HG02840 (cell line): ENCODE data around the gene AOAH.
"Not testable (repeated sequence)": the region's sequence is repeated elsewhere in the genome, so short reads cannot be mapped to it uniquely, and the experiment has no call there.

Experiments
- ATAC-seq: cut with Tn5 transposase; IDR thresholded peaks from one replicate; pipeline ENCODE4 v1.9.1; 2021; ENCODE audit warnings: mild to moderate bottlenecking, moderate library complexity, moderate number of reproducible peaks; ENCODE audit not compliant: unreplicated experiment, low FRiP score

The AOAH gene

GRCh38 chr7:36523371-36524101, 200.8 kb downstream of the AOAH start:
- no peak for ATAC-seq

GRCh38 chr7:36522453-36523007, 201.8 kb downstream of the AOAH start:
- no peak for ATAC-seq

GRCh38 chr7:36521911-36522310, 202.4 kb downstream of the AOAH start:
- no peak for ATAC-seq

GRCh38 chr7:36521133-36521532, 203.2 kb downstream of the AOAH start:
- no peak for ATAC-seq

- ATAC-seq, result no peak
Measured at GRCh38 chr7:36515847-36516246, 208.4 kb downstream of the AOAH start.

- no peak for ATAC-seq
Measured at GRCh38 chr7:36514289-36515243, 209.7 kb downstream of the AOAH start.

GRCh38 chr7:36513393-36513792, 210.9 kb downstream of the AOAH start:
- no peak for ATAC-seq

- no peak for ATAC-seq
Measured at GRCh38 chr7:36512616-36513015, 211.7 kb downstream of the AOAH start.

GRCh38 chr7:36509962-36510361, 214.3 kb downstream of the AOAH start:
- no peak for ATAC-seq

GRCh38 chr7:36507475-36508440, 216.5 kb downstream of the AOAH start:
- no peak for ATAC-seq

- no peak for ATAC-seq
Measured at GRCh38 chr7:36506820-36507219, 217.5 kb downstream of the AOAH start.

- ATAC-seq, result no peak
Measured at GRCh38 chr7:36506130-36506798, 218.0 kb downstream of the AOAH start.

- not testable (repeated sequence) for ATAC-seq
Measured at GRCh38 chr7:36504617-36505016, 219.7 kb downstream of the AOAH start.

GRCh38 chr7:36504216-36504615, 220.1 kb downstream of the AOAH start:
- ATAC-seq, result not testable (repeated sequence)

GRCh38 chr7:36497775-36498174, 226.5 kb downstream of the AOAH start:
- no peak for ATAC-seq

- ATAC-seq, result not testable (repeated sequence)
Measured at GRCh38 chr7:36497176-36497575, 227.1 kb downstream of the AOAH start.

- no peak for ATAC-seq
Measured at GRCh38 chr7:36496576-36496975, 227.7 kb downstream of the AOAH start.

GRCh38 chr7:36491317-36491716, 233.0 kb downstream of the AOAH start:
- no peak for ATAC-seq

GRCh38 chr7:36490419-36490830, 233.9 kb downstream of the AOAH start:
- ATAC-seq, result no peak
